DOHH2 (cell line): ENCODE measurements around the gene MOGAT2.

Source experiments
- H3F3A ChIP-seq: fragments of 200-600 bp; sonication (generic), shearing (Covaris generic); 2 replicates; pipeline ENCODE4 v1.6.0; 2016; ENCODE audit warnings: antibody characterized with exemption, mild to moderate bottlenecking; ENCODE audit not compliant: control insufficient read depth, insufficient read depth
- H3K27ac ChIP-seq: fragments of 200-600 bp; sonication (generic); 2 replicates; pipeline ENCODE4 v1.5.1; 2014; ENCODE audit warnings: low read depth, mild to moderate bottlenecking, low read length, moderate library complexity
- H3K27me3 ChIP-seq: fragments of 200-600 bp; sonication (generic); 2 replicates; pipeline ENCODE4 v1.6.1; 2014; ENCODE audit warnings: mild to moderate bottlenecking, low read length, mixed read lengths; ENCODE audit not compliant: control insufficient read depth
- H3K36me3 ChIP-seq: fragments of 200-600 bp; sonication (generic); 2 replicates; pipeline ENCODE4 v1.6.1; 2014; ENCODE audit warnings: mild to moderate bottlenecking, low read length, moderate library complexity, mixed read lengths; ENCODE audit not compliant: control insufficient read depth
- H3K4me1 ChIP-seq: fragments of 200-600 bp; sonication (generic); 2 replicates; pipeline ENCODE4 v1.6.1; 2014; ENCODE audit warnings: mild to moderate bottlenecking, low read length, mixed read lengths; ENCODE audit not compliant: control insufficient read depth
- H3K4me2 ChIP-seq: fragments of 200-600 bp; sonication (generic); 2 replicates; pipeline ENCODE4 v1.6.0; 2014; ENCODE audit warnings: mild to moderate bottlenecking, low read length, moderate library complexity
- H3K4me3 ChIP-seq: fragments of 200-600 bp; sonication (generic); 2 replicates; pipeline ENCODE4 v1.5.1; 2014; ENCODE audit warnings: mild to moderate bottlenecking, low read length, mixed read lengths
- H3K79me2 ChIP-seq: fragments of 200-600 bp; sonication (generic); 2 replicates; pipeline ENCODE4 v1.6.1; 2014; ENCODE audit warnings: mild to moderate bottlenecking, low read length, mixed read lengths; ENCODE audit not compliant: control insufficient read depth
- H3K9me2 ChIP-seq: fragments of 200-600 bp; sonication (generic); replicated peaks from 2 replicates; pipeline ENCODE4 v1.6.1; 2014; ENCODE audit warnings: mild to moderate bottlenecking, low read length, mixed read lengths; ENCODE audit not compliant: control insufficient read depth
- H3K9me3 ChIP-seq: fragments of 200-600 bp; sonication (generic); 2 replicates; pipeline ENCODE4 v1.6.1; 2014; ENCODE audit warnings: antibody characterized with exemption, low read length, mixed read lengths; ENCODE audit not compliant: control insufficient read depth, insufficient read depth
- H4K20me1 ChIP-seq: fragments of 200-600 bp; sonication (generic); 2 replicates; pipeline ENCODE4 v1.6.0; 2014; ENCODE audit warnings: low read depth, mild to moderate bottlenecking, antibody characterized with exemption, low read length, moderate library complexity; ENCODE audit not compliant: control insufficient read depth, insufficient read depth
- EZH2phosphoT487 ChIP-seq: fragments of 200-600 bp; sonication (generic); IDR thresholded peaks from 2 replicates; pipeline ENCODE4 v1.6.1; 2017; ENCODE audit warnings: borderline replicate concordance, mild to moderate bottlenecking, antibody characterized with exemption, low read length, moderate library complexity, mixed read lengths
- TF ChIP-seq, protein P1 (sequence below): fragments of 200-600 bp; sonication (generic); IDR thresholded peaks from one replicate; pipeline ENCODE4 v1.5.1; 2014; ENCODE audit warnings: antibody characterized with exemption, mild to moderate bottlenecking, low read depth, low read length; ENCODE audit not compliant: poor library complexity, severe bottlenecking

The MOGAT2 gene

DNA sequence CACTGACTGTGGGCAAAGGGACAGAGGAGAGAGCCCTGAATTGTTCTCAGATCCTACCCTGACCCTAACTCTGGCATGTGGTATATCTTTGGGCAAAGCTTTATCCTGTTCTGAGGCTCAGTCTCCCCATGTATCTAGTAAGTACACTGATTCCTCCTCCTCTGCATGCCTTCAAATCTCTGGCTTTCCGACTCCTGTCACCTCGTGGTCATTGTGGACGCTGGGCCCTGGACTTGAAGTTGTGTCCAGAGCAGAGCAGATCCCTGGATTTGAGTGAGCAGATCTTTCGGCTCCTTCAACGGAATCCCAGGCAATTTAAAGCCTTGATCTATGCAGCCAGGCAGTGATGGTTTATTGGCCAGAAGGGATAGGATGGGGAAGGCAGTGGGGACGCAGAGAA, 3.0 kb downstream of the MOGAT2 start:
- Histone ChIP-seq H3K9me3 (no peaks in the 10 kb centered on the region), H3K36me3 (no peaks in the 10 kb centered on the region), H4K20me1 (no peaks in the 10 kb centered on the region), H3K79me2 (no peaks in the 10 kb centered on the region), H3K9me2 (no peaks in the 10 kb centered on the region), H3K27ac (no peak overlapping the region), H3K4me1 (no peaks in the 10 kb centered on the region), H3F3A (no peaks in the 10 kb centered on the region), H3K4me3 (no peak overlapping the region), H3K4me2 (no peak overlapping the region), H3K27me3 (peaks cover 3% of the 10 kb centered on the region; the same call in 1 of the 2 replicates)
- TF ChIP-seq EZH2phosphoT487: no peak
- TF ChIP-seq, protein P1, sequence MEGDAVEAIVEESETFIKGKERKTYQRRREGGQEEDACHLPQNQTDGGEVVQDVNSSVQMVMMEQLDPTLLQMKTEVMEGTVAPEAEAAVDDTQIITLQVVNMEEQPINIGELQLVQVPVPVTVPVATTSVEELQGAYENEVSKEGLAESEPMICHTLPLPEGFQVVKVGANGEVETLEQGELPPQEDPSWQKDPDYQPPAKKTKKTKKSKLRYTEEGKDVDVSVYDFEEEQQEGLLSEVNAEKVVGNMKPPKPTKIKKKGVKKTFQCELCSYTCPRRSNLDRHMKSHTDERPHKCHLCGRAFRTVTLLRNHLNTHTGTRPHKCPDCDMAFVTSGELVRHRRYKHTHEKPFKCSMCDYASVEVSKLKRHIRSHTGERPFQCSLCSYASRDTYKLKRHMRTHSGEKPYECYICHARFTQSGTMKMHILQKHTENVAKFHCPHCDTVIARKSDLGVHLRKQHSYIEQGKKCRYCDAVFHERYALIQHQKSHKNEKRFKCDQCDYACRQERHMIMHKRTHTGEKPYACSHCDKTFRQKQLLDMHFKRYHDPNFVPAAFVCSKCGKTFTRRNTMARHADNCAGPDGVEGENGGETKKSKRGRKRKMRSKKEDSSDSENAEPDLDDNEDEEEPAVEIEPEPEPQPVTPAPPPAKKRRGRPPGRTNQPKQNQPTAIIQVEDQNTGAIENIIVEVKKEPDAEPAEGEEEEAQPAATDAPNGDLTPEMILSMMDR: no peak

DNA sequence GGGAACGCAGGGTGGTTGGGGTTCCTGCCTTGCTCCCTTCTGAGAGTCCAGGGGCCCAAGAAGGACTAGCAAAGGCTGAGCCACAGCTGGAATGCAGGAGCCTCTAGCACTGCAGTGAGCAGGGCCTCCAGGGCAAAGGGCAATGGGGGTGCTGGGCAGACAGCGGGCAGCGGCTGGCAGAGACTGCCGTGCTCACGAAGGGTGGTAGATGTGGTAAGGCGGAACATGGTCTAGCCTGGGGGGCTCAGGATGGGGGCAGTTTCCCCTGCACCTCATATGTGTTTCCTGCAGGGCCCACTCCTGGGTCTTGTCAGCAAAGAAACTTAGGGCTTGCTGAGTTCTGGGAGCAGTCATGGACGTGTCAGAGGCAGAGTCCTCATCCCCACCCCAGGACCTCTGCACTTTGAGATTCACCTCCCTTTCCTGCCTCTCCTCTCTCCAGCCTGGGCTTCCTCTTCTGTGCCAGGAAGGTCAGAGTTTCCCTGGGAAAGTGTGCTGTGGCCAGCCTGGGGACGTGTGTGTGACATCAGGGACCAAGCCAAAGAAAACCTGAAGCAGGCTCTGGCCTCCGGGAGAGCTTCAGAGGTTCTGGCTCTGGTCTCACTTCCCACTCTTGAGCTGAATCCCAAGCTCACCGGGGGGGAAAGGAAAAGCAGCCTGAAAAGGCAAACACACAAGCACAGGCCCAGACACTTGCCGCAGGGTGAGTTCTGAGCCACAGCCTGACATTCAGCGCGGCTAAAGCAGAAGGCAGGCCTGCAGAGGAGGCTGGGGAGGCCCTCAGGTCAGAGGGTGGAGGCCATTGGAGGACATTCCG, 4.4 kb downstream of the MOGAT2 start:
- no peak overlapping the region for H3K4me2 ChIP-seq
- TF ChIP-seq EZH2phosphoT487: no peak
- TF ChIP-seq, protein P1: no peak

DNA sequence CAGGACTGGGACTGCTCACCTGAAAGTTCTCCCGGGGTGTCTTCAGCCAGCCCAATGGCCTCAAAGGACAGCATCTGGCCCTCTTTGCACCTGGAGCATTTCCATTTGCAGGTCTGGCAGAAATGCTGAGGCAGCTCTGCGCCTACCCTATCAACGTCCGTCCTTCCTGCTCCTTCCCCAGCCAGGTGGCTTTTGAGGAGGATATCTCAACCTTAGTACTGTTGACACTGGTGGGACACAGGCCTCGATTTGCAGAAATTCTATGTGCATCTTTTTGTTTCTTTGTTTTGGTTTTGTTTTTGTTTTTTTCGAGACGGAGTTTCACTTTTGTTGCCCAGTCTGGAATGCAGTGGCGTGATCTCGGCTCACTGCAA, 5.0 kb downstream of the MOGAT2 start:
- Histone ChIP-seq H3K4me2 (no peak overlapping the region), H3K4me3 (no peak overlapping the region), H3K79me2 (no peaks in the 10 kb centered on the region), H3K9me2 (no peaks in the 10 kb centered on the region), H3K27me3 (no peaks in the 10 kb centered on the region), H3K9me3 (no peaks in the 10 kb centered on the region), H3K36me3 (no peaks in the 10 kb centered on the region), H3F3A (no peaks in the 10 kb centered on the region), H3K27ac (no peak overlapping the region), H3K4me1 (no peaks in the 10 kb centered on the region), H4K20me1 (no peaks in the 10 kb centered on the region)
- TF ChIP-seq, protein P1: no peak
- TF ChIP-seq EZH2phosphoT487: no peak

More for the DNA sequence above, 4.4 kb downstream of the MOGAT2 start:
- no peaks in the 10 kb centered on the region for H3K4me1 ChIP-seq
- H4K20me1 ChIP-seq: no peaks in the 10 kb centered on the region
- no peaks in the 10 kb centered on the region for H3K9me2 ChIP-seq
- H3K79me2 ChIP-seq: no peaks in the 10 kb centered on the region
- no peak overlapping the region for H3K4me3 ChIP-seq
- 0 out of 2 replicates have a peak, but pooled peaks cover 3% of the 10 kb centered on the region for H3K27me3 ChIP-seq
- no peaks in the 10 kb centered on the region for H3K9me3 ChIP-seq
- H3K36me3 ChIP-seq: no peaks in the 10 kb centered on the region
- H3F3A ChIP-seq: no peaks in the 10 kb centered on the region
- no peak overlapping the region for H3K27ac ChIP-seq
